IMR-90 (cell line): ENCODE data around the gene DUSP3. TPM values are rescaled to one million over a fixed set of nuclear protein-coding genes. Genes with fewer than 3 reads are reported as not detected.
A peak's percentile ranks its signal among the peaks of the same experiment; 100 is the strongest.

Experiments used
- ATAC-seq: fragments of 200-7000 bp; cut with Tn5 transposase; 2 replicates; pipeline ENCODE4 v1.9.1; 2020; ENCODE audit warnings: low read depth, mild to moderate bottlenecking, moderate library complexity
- BruUV-seq: library from RNA; stranded (reverse); fragments of 400-500 nt; replicated peaks from 2 replicates; lab custom pipeline; 2021; lab: Mats Ljungman, UMichigan
- CTCF ChIA-PET: fragments of 300-600 bp; formaldehyde crosslinking; extraction: SDS; loops from one replicate; lab custom pipeline; 2021; ENCODE audit warnings: antibody characterized with exemption; lab: Yijun Ruan, JAX
- POLR2A ChIA-PET: fragments of 300-600 bp; sonication (Branson Sonifier 250); formaldehyde crosslinking; loops from one replicate; lab custom pipeline; 2022; ENCODE audit warnings: antibody characterized with exemption; ENCODE audit not compliant: unreplicated experiment; lab: Charles Lee
- DNase-seq: peaks from one replicate; pipeline ENCODE4 v3.0.0; 2013
- H2AFZ ChIP-seq: replicated peaks from 2 replicates; pipeline ENCODE3; 2013; ENCODE audit warnings: low read length, mild to moderate bottlenecking; ENCODE audit not compliant: poor library complexity
- H2AK5ac ChIP-seq: 2 replicates; pipeline ENCODE4 v1.6.1; 2013; ENCODE audit warnings: low read depth, low read length, inconsistent platforms
- H2AK9ac ChIP-seq: replicated peaks from 2 replicates; pipeline ENCODE3; 2013; ENCODE audit warnings: mild to moderate bottlenecking, low read depth, low read length, moderate library complexity; ENCODE audit not compliant: poor library complexity
- H2BK120ac ChIP-seq: 2 replicates; pipeline ENCODE4 v1.6.1; 2013; ENCODE audit warnings: low read depth, low read length, inconsistent platforms
- H2BK15ac ChIP-seq: 3 replicates; pipeline ENCODE4 v1.6.1; 2013; ENCODE audit warnings: low read depth, low read length, inconsistent platforms
- H2BK20ac ChIP-seq: 2 replicates; pipeline ENCODE4 v1.6.1; 2013; ENCODE audit warnings: low read depth, mild to moderate bottlenecking, inconsistent platforms, low read length, moderate library complexity
- H2BK5ac ChIP-seq: 2 replicates; pipeline ENCODE4 v1.6.1; 2013; ENCODE audit warnings: mild to moderate bottlenecking, low read depth, low read length, inconsistent platforms; ENCODE audit not compliant: poor library complexity, severe bottlenecking
- H3K14ac ChIP-seq: replicated peaks from 2 replicates; pipeline ENCODE4 v1.6.1; 2013; ENCODE audit warnings: low read depth, low read length, inconsistent platforms
- H3K18ac ChIP-seq: 2 replicates; pipeline ENCODE4 v1.6.1; 2013; ENCODE audit warnings: low read depth, low read length, control low read depth
- H3K23ac ChIP-seq: 2 replicates; pipeline ENCODE4 v1.6.1; 2013; ENCODE audit warnings: low read depth, low read length, inconsistent platforms
- H3K27ac ChIP-seq: 2 replicates; pipeline ENCODE4 v1.5.1; 2013; ENCODE audit warnings: mild to moderate bottlenecking, control low read depth, low read length; ENCODE audit not compliant: insufficient read depth
- H3K27me3 ChIP-seq: 2 replicates; pipeline ENCODE4 v1.6.1; 2013; ENCODE audit warnings: low read length; ENCODE audit not compliant: control insufficient read depth, insufficient read depth
- H3K36me3 ChIP-seq: 2 replicates; pipeline ENCODE4 v1.6.1; 2013; ENCODE audit warnings: low read length, mixed read lengths; ENCODE audit not compliant: control insufficient read depth, insufficient read depth
- H3K4ac ChIP-seq: 2 replicates; pipeline ENCODE4 v1.6.1; 2013; ENCODE audit warnings: low read depth, low read length, inconsistent platforms
- H3K4me1 ChIP-seq: 2 replicates; pipeline ENCODE4 v1.6.1; 2013; ENCODE audit warnings: low read length, mixed read lengths; ENCODE audit not compliant: control insufficient read depth, insufficient read depth
- H3K4me2 ChIP-seq: 2 replicates; pipeline ENCODE4 v1.6.1; 2013; ENCODE audit warnings: low read depth, mild to moderate bottlenecking, control low read depth, low read length, moderate library complexity
- H3K4me3 ChIP-seq: 2 replicates; pipeline ENCODE4 v1.5.1; 2013; ENCODE audit warnings: low read depth, mild to moderate bottlenecking, control low read depth, low read length, moderate library complexity; ENCODE audit not compliant: insufficient read depth
- H3K56ac ChIP-seq: 2 replicates; pipeline ENCODE4 v1.6.1; 2013; ENCODE audit warnings: low read length, inconsistent platforms; ENCODE audit not compliant: insufficient read depth; ENCODE audit errors: extremely low read depth
- H3K79me1 ChIP-seq, 2 experiments: 2 replicates each; pipeline ENCODE4 v1.6.1; 2013; ENCODE audit warnings: low read length in 2 of 2, inconsistent platforms in 1 of 2, low read depth in 1 of 2
- H3K9ac ChIP-seq: 2 replicates; pipeline ENCODE4 v1.6.1; 2013; ENCODE audit warnings: low read depth, low read length, control low read depth
- H3K9me1 ChIP-seq: 2 replicates; pipeline ENCODE4 v1.6.1; 2013; ENCODE audit warnings: low read length, inconsistent platforms; ENCODE audit not compliant: insufficient read depth
- H3K9me3 ChIP-seq: 2 replicates; pipeline ENCODE4 v1.6.1; 2013; ENCODE audit warnings: low read length; ENCODE audit not compliant: control insufficient read depth, insufficient read depth
- H4K20me1 ChIP-seq: 2 replicates; pipeline ENCODE4 v1.6.1; 2013; ENCODE audit warnings: low read length, inconsistent platforms; ENCODE audit not compliant: insufficient read depth
- H4K5ac ChIP-seq: 2 replicates; pipeline ENCODE4 v1.6.1; 2013; ENCODE audit warnings: mild to moderate bottlenecking, low read depth, low read length, control low read depth
- H4K8ac ChIP-seq, 2 experiments: 2 replicates each; pipeline ENCODE4 v1.6.1; 2013; ENCODE audit warnings: low read depth in 2 of 2, low read length in 2 of 2, control low read depth in 1 of 2, inconsistent platforms in 1 of 2
- H4K91ac ChIP-seq: 2 replicates; pipeline ENCODE4 v1.6.1; 2013; ENCODE audit warnings: low read depth, low read length, inconsistent platforms; ENCODE audit not compliant: insufficient read depth
- FOS ChIP-seq: fragments of 150-350 bp; IDR thresholded peaks from 2 replicates; pipeline ENCODE4 v1.6.1; 2016; ENCODE audit warnings: low read depth, low read length
- MAFK ChIP-seq: IDR thresholded peaks from 2 replicates; pipeline ENCODE4 v1.6.1; 2012; ENCODE audit warnings: low read depth, low read length, improper control_type of control experiment
- POLR2A ChIP-seq: IDR thresholded peaks from 2 replicates; pipeline ENCODE4 v1.6.1; 2012; ENCODE audit warnings: mild to moderate bottlenecking, low read depth, low read length
- RAD21 ChIP-seq: IDR thresholded peaks from 2 replicates; pipeline ENCODE4 v1.6.1; 2012; ENCODE audit warnings: low read length, improper control_type of control experiment
- RFX5 ChIP-seq: IDR thresholded peaks from 2 replicates; pipeline ENCODE4 v1.8.0; 2012; ENCODE audit warnings: low read depth, mild to moderate bottlenecking, low read length, moderate library complexity
- SMC3 ChIP-seq: fragments of 150-350 bp; IDR thresholded peaks from 2 replicates; pipeline ENCODE4 v1.6.1; 2016; ENCODE audit warnings: low read depth, mild to moderate bottlenecking, antibody characterized with exemption, low read length, moderate library complexity
- WGBS, 2 experiments: methylation state at CpG; one replicate each; pipeline versions ENCODE4 v1.1.5 to v1.1.7; 2013; ENCODE audit warnings: missing lambda C conversion rate in 2 of 2; ENCODE audit not compliant: insufficient read length in 1 of 2; ENCODE audit errors: extremely low coverage in 2 of 2; 5-methylcytosine and 5-hydroxymethylcytosine counted together
- dilution Hi-C: fragments of 300-500 bp; cut with HindIII; formaldehyde crosslinking; loops from one replicate; pipeline ENCODE4 v1.14.3; 2018; ENCODE audit warnings: low sequenced_read_pairs; ENCODE audit not compliant: unreplicated experiment
- in situ Hi-C: fragments of 300-500 bp; cut with MboI; formaldehyde crosslinking; loops from 3 replicates; pipeline ENCODE4 v1.14.3; 2019; ENCODE audit warnings: low sequenced_read_pairs, inconsistent platforms, mixed read lengths
- intact Hi-C: fragments of 100-400 bp; cut with micrococcal nuclease; formaldehyde crosslinking; loops from 2 replicates; pipeline ENCODE4 v1.10.0; 2022
- polyA plus RNA-seq, 3 experiments: library from polyadenylated mRNA; depleted of rRNA; stranded (reverse); fragments of >200 nt; gene quantifications; 2 replicates each; pipeline ENCODE4 v1.2.3, GENCODE V29; 2012; ENCODE audit warnings: low replicate concordance in 1 of 3
- total RNA-seq: library from RNA; depleted of rRNA; stranded (reverse); fragments of >200 nt; gene quantifications from 2 replicates; pipeline ENCODE4 v1.2.3, GENCODE V29; 2012
- TF ChIP-seq, protein P1 (sequence below): conservative IDR thresholded peaks from 2 replicates; pipeline ENCODE4 v1.5.1; 2012; ENCODE audit warnings: mild to moderate bottlenecking, low read depth, low read length, improper control_type of control experiment

DUSP3 gene
- total and polyA plus RNA-seq, 2 of the 4 experiments (the other 2 are of a cell fraction): 33.3 to 40.9 TPM

DNA sequence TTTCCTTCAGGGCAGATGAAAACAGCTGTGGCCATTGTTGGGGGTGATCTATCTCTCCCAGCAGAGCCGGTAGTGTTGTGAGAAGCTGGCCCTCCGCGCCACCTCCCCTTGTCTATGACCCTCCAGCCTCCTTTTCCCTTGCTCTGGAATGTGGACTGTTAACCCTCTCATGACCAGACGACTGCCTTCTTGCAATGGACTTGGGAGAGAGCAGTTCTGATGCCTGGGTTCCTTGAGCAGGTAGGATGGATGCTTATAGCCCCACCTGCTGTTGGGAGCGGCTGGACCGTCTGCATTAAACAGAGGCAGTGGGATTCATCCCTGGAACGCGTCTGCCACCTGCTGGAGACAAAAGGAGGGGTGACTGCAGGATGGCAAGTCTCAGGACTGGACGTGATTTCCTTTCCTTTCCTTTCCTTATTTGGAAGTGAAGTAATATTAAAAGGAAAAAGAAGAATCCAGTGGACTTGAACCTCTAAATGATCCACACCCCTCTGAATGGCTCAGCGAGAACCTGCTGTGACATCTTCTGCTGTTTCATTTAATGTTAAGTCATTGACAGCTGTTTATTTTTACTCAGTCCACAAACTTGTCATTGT lies 18.4 kb downstream of the DUSP3 start:
- no peak overlapping the region for H4K91ac ChIP-seq
- ATAC-seq: peak; percentile 97
- no TSS peak for BruUV-seq
- H3K27ac ChIP-seq: no peak overlapping the region
- no CpG with 5 or more reads among the region's 10 CpGs for WGBS, 2 experiments
- DNase-seq: peak; percentile 91
- no peak overlapping the region for H3K4ac ChIP-seq
- H2AK5ac ChIP-seq: peak overlapping the region; percentile 9; the same call in 1 of the 2 replicates
- H2AFZ ChIP-seq: no peak overlapping the region
- H3K4me1 ChIP-seq: peaks cover 2% of the 10 kb centered on the region; the same call in 1 of the 2 replicates
- H3K36me3 ChIP-seq: no peaks in the 10 kb centered on the region
- TF ChIP-seq, protein P1, sequence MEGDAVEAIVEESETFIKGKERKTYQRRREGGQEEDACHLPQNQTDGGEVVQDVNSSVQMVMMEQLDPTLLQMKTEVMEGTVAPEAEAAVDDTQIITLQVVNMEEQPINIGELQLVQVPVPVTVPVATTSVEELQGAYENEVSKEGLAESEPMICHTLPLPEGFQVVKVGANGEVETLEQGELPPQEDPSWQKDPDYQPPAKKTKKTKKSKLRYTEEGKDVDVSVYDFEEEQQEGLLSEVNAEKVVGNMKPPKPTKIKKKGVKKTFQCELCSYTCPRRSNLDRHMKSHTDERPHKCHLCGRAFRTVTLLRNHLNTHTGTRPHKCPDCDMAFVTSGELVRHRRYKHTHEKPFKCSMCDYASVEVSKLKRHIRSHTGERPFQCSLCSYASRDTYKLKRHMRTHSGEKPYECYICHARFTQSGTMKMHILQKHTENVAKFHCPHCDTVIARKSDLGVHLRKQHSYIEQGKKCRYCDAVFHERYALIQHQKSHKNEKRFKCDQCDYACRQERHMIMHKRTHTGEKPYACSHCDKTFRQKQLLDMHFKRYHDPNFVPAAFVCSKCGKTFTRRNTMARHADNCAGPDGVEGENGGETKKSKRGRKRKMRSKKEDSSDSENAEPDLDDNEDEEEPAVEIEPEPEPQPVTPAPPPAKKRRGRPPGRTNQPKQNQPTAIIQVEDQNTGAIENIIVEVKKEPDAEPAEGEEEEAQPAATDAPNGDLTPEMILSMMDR: peak; percentile 100
- TF ChIP-seq POLR2A: peak; percentile 73
- peak; percentile 100 for TF ChIP-seq RAD21
- TF ChIP-seq SMC3: peak; percentile 100
- peak; percentile 20; the same call in 1 of the 2 replicates for TF ChIP-seq MAFK
- no peak for TF ChIP-seq RFX5
- TF ChIP-seq FOS: no peak
- intact Hi-C loops: loop anchor here (1.0 to 5.0 kb wide), 4 partner anchors 66 to 240 kb away; partner anchors contain the start of gene CD300LG
- no peak overlapping the region for H3K56ac ChIP-seq
- peak overlapping the region; percentile 42 for H2AK9ac ChIP-seq
- no peak overlapping the region for H3K23ac ChIP-seq
- H2BK5ac ChIP-seq: no peak overlapping the region
- peaks cover 41% of the 10 kb centered on the region for H3K27me3 ChIP-seq
- no peak overlapping the region for H3K4me2 ChIP-seq
- POLR2A ChIA-PET: interaction anchor here (0.5 to 1.2 kb wide), 3 partner anchors 68 to 299 kb away, joined by 3 to 5 read pairs (median 4); no protein-coding TSS in a partner anchor
- peak overlapping the region; percentile 58; the same call in 1 of the 2 replicates for H2BK20ac ChIP-seq
- peak overlapping the region in 1 of 2 experiments; percentile 75; a peak in 2 of 4 replicates for H4K8ac ChIP-seq
- in situ Hi-C loops: no loop called here
- H4K20me1 ChIP-seq: no peaks in the 10 kb centered on the region
- H3K9ac ChIP-seq: no peak overlapping the region
- H4K5ac ChIP-seq: no peak overlapping the region
- no peaks in the 10 kb centered on the region for H3K9me1 ChIP-seq
- peak overlapping the region; percentile 33 for H2BK120ac ChIP-seq
- H3K14ac ChIP-seq: no peak overlapping the region
- CTCF ChIA-PET: interaction anchor here (0.6 to 4.4 kb wide), 8 partner anchors 11 to 204 kb away, joined by 3 to 62 read pairs (median 4); no protein-coding TSS in a partner anchor
- H2BK15ac ChIP-seq: no peak overlapping the region
- H3K79me1 ChIP-seq: no peaks in the 10 kb centered on the region
- H3K4me3 ChIP-seq: no peak overlapping the region
- H3K9me3 ChIP-seq: no peaks in the 10 kb centered on the region
- dilution Hi-C loops: no loop called here
- no peak overlapping the region for H3K18ac ChIP-seq
